HCT116 (cell line): ENCODE measurements around the gene TMEM182.

Experiments used
- CEBPB ChIP-seq: IDR thresholded peaks from 2 replicates; pipeline ENCODE4 v1.6.1; 2012; ENCODE audit warnings: low read depth
- EZH2 ChIP-seq: fragments of 200-600 bp; sonication (generic); IDR thresholded peaks from 2 replicates; pipeline ENCODE4 v1.6.1; 2017; ENCODE audit warnings: antibody characterized with exemption, mixed run types
- EZH2phosphoT487 ChIP-seq: fragments of 200-600 bp; IDR thresholded peaks from 2 replicates; pipeline ENCODE4 v1.6.1; 2018; ENCODE audit warnings: antibody characterized with exemption, borderline replicate concordance
- POLR2A ChIP-seq: IDR thresholded peaks from 2 replicates; pipeline ENCODE4 v1.7.0; 2011; ENCODE audit warnings: borderline replicate concordance; ENCODE audit not compliant: insufficient read depth, insufficient read length; ENCODE audit errors: extremely low read depth
- POLR2AphosphoS5 ChIP-seq: IDR thresholded peaks from 2 replicates; pipeline ENCODE4 v1.6.1; 2011; ENCODE audit warnings: mild to moderate bottlenecking, low read depth, low read length, moderate library complexity
- RAD21 ChIP-seq: IDR thresholded peaks from 2 replicates; pipeline ENCODE4 v1.6.1; 2012; ENCODE audit warnings: low read depth, mild to moderate bottlenecking
- SRF ChIP-seq: IDR thresholded peaks from 2 replicates; pipeline ENCODE4 v1.6.1; 2012; ENCODE audit warnings: low read depth
- YY1 ChIP-seq: IDR thresholded peaks from 2 replicates; pipeline ENCODE4 v1.6.1; 2011; ENCODE audit warnings: low read length, low read depth, moderate library complexity, mild to moderate bottlenecking; ENCODE audit not compliant: insufficient replicate concordance; ENCODE audit errors: extremely low read depth
- ZFX ChIP-seq: fragments of 450-650 bp; IDR thresholded peaks from 2 replicates; pipeline ENCODE4 v1.6.1; 2017
- ZNF274 ChIP-seq: fragments of 200-500 bp; sonication (Bioruptor generic); IDR thresholded peaks from 2 replicates; pipeline ENCODE4 v1.6.1; 2014; ENCODE audit warnings: mild to moderate bottlenecking, low read depth, low read length, inconsistent platforms
- TF ChIP-seq, protein P1 (sequence below), 3 experiments: fragments of 200-600 bp in 1 of 3; sonication (generic) in 1 of 3; IDR thresholded peaks in 2 of 3; conservative IDR thresholded peaks in 1 of 3; 2 replicates each; pipeline ENCODE4 v1.5.1; 2012 to 2017; ENCODE audit warnings: low read depth in 2 of 3, low read length in 2 of 3, antibody characterized with exemption in 1 of 3, borderline replicate concordance in 1 of 3, control low read depth in 1 of 3, mild to moderate bottlenecking in 1 of 3, mixed read lengths in 1 of 3, mixed run types in 1 of 3, moderate library complexity in 1 of 3; ENCODE audit not compliant: insufficient read depth in 1 of 3
- TF ChIP-seq, protein P2 (sequence below): IDR thresholded peaks from 2 replicates; pipeline ENCODE4 v1.6.1; 2011; ENCODE audit warnings: mild to moderate bottlenecking, low read length, moderate library complexity; ENCODE audit not compliant: insufficient replicate concordance; ENCODE audit errors: extremely low read depth

DNA sequence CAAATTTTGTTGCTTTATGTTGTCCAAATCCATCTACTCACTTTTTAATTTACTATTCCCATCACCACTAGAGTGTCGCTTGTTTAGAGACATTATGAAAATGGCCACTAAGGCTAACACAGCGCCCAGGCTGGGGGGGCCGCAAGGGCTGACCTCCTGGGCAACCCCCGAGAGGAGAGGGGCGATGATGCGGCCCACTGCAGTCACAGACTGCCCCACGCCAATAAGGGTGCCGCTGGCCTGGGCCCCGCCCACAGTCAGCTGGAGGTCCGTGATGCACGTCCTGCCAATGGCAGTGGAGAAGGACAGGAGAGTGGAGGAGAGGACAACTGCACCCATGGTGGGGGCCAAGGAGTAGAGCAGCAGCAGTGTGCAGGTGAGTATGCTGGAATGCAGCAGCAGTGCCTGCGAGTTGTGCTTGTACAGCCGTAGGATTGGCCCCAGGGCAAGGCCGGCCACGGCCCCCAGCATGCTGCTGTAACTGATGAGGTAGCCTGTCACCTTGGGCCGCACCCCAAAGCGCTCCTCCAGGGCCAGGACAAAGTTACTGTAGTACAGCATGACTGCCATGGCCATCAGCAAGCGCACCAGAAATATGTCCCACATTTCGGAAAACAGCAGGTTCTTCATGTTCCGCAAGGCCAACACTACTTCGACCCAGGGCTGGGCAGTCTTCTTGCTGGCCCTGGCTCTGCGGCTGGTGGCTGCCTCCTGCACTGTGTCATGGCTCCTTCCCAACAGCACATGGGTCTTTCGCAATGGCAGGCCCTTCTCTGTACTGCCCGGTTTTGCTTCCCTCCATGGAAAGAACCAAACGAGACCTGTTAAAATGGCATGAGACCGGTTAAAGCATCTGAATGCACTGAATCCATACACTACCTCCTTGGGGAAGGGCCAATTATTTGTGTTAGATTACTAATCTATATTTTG, 43.2 kb upstream of the TMEM182 start:
- TF ChIP-seq YY1 (no peak), POLR2AphosphoS5 (no peak), ZNF274 (no peak), POLR2A (no peak), SRF (no peak), EZH2 (no peak), EZH2phosphoT487 (no peak), CEBPB (no peak), ZFX (no peak), RAD21 (no peak)
- TF ChIP-seq, protein P1, sequence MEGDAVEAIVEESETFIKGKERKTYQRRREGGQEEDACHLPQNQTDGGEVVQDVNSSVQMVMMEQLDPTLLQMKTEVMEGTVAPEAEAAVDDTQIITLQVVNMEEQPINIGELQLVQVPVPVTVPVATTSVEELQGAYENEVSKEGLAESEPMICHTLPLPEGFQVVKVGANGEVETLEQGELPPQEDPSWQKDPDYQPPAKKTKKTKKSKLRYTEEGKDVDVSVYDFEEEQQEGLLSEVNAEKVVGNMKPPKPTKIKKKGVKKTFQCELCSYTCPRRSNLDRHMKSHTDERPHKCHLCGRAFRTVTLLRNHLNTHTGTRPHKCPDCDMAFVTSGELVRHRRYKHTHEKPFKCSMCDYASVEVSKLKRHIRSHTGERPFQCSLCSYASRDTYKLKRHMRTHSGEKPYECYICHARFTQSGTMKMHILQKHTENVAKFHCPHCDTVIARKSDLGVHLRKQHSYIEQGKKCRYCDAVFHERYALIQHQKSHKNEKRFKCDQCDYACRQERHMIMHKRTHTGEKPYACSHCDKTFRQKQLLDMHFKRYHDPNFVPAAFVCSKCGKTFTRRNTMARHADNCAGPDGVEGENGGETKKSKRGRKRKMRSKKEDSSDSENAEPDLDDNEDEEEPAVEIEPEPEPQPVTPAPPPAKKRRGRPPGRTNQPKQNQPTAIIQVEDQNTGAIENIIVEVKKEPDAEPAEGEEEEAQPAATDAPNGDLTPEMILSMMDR (IDR thresholded peaks at IDR 0.05 in 2 of 3, conservative IDR thresholded peaks at IDR 0.05 in 1 of 3; ENCODE audit: borderline replicate concordance in 1 of 3, insufficient read depth in 1 of 3, low read depth in 2 of 3, low read length in 2 of 3), result no peak
- TF ChIP-seq, protein P2, sequence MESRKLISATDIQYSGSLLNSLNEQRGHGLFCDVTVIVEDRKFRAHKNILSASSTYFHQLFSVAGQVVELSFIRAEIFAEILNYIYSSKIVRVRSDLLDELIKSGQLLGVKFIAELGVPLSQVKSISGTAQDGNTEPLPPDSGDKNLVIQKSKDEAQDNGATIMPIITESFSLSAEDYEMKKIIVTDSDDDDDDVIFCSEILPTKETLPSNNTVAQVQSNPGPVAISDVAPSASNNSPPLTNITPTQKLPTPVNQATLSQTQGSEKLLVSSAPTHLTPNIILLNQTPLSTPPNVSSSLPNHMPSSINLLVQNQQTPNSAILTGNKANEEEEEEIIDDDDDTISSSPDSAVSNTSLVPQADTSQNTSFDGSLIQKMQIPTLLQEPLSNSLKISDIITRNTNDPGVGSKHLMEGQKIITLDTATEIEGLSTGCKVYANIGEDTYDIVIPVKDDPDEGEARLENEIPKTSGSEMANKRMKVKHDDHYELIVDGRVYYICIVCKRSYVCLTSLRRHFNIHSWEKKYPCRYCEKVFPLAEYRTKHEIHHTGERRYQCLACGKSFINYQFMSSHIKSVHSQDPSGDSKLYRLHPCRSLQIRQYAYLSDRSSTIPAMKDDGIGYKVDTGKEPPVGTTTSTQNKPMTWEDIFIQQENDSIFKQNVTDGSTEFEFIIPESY, result no peak
